OCI-LY1 (cell line): ENCODE measurements around the gene CR1.
"Not testable (repeated sequence)": the region's sequence is repeated elsewhere in the genome, so short reads cannot be mapped to it uniquely, and the experiment has no call there.

ENCODE experiments used
- CTCF ChIP-seq: fragments of 200-600 bp; sonication (generic), shearing (Covaris generic); IDR thresholded peaks from 2 replicates; pipeline ENCODE4 v1.5.1; 2017; ENCODE audit warnings: mild to moderate bottlenecking, antibody characterized with exemption, low read length, moderate library complexity, mixed read lengths
- EZH2 ChIP-seq: fragments of 200-600 bp; sonication (generic), shearing (Covaris generic); IDR thresholded peaks from 2 replicates; pipeline ENCODE4 v1.8.0; 2017; ENCODE audit warnings: borderline replicate concordance, mixed run types, mild to moderate bottlenecking, antibody characterized with exemption, low read length, moderate library complexity, mixed read lengths

DNA sequence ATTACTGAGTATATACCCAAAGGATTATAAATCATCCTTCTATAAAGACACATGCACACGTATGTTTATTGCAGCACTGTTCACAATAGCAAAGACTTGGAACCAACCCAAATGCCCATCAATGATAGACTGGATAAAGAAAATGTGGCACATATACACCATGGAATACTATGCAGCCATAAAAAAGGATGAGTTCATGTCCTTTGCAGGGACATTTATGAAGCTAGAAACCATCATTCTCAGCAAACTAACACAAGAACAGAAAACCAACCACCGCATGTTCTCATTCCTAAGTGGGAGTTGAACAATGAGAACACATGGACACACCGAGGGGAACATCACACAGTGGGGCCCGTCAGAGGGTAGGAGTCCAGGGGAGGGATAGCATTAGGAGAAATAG lies 98.1 kb downstream of the CR1 start:
- TF ChIP-seq CTCF, EZH2: not testable (repeated sequence)
